H1 (cell line): ENCODE data around the gene CNPY3.

Source experiments
- CEBPB ChIP-seq: IDR thresholded peaks from 2 replicates; pipeline ENCODE4 v1.6.1; 2012; ENCODE audit warnings: low read depth, low read length
- EGR1 ChIP-seq: IDR thresholded peaks from 2 replicates; pipeline ENCODE4 v1.6.1; 2011; ENCODE audit warnings: low read depth, low read length, borderline replicate concordance
- EZH2 ChIP-seq: fragments of 200-600 bp; sonication (generic); IDR thresholded peaks from 2 replicates; pipeline ENCODE4 v1.7.1; 2012; ENCODE audit warnings: low read depth, mild to moderate bottlenecking, moderate library complexity, low read length, inconsistent platforms; ENCODE audit not compliant: severe bottlenecking
- JUND ChIP-seq: IDR thresholded peaks from 2 replicates; pipeline ENCODE4 v1.6.1; 2011; ENCODE audit warnings: mild to moderate bottlenecking, improper control_type of control experiment, low read length
- POLR2A ChIP-seq, 2 experiments: IDR thresholded peaks; 1 replicate in 1 of 2; 2 replicates in 1 of 2; pipeline ENCODE4 v1.6.1; 2011; ENCODE audit warnings: low read depth in 2 of 2, low read length in 2 of 2, mild to moderate bottlenecking in 2 of 2; ENCODE audit errors: control extremely low read depth in 1 of 2
- RFX5 ChIP-seq: IDR thresholded peaks from 2 replicates; pipeline ENCODE4 v1.6.1; 2011; ENCODE audit warnings: low read depth, low read length, improper control_type of control experiment, borderline replicate concordance
- RNF2 ChIP-seq: fragments of 200-900, 300-1000 bp; sonication (generic); IDR thresholded peaks from 2 replicates; pipeline ENCODE4 v1.7.1; 2016; ENCODE audit warnings: borderline replicate concordance, low read depth, mild to moderate bottlenecking, antibody characterized with exemption, low read length; ENCODE audit not compliant: poor library complexity, severe bottlenecking; ENCODE audit errors: missing control alignments
- RXRA ChIP-seq: IDR thresholded peaks from 2 replicates; pipeline ENCODE4 v1.6.1; 2011; ENCODE audit warnings: low read depth, mild to moderate bottlenecking, low read length, moderate library complexity; ENCODE audit not compliant: insufficient read depth
- SIN3A ChIP-seq, 2 experiments: IDR thresholded peaks in 1 of 2; conservative IDR thresholded peaks in 1 of 2; 2 replicates each; pipeline ENCODE4 v1.6.1; 2011 to 2012; ENCODE audit warnings: low read length in 2 of 2, improper control_type of control experiment in 1 of 2, low read depth in 1 of 2, mild to moderate bottlenecking in 1 of 2
- SP2 ChIP-seq: IDR thresholded peaks from 2 replicates; pipeline ENCODE4 v1.6.1; 2012; ENCODE audit warnings: mild to moderate bottlenecking, low read length, inconsistent platforms
- TF ChIP-seq, protein P1 (sequence below), 3 experiments: IDR thresholded peaks; 1 replicate in 2 of 3; 2 replicates in 1 of 3; pipeline versions ENCODE4 v1.5.1 to v1.6.1; 2011; ENCODE audit warnings: low read length in 3 of 3, mild to moderate bottlenecking in 3 of 3, inconsistent platforms in 2 of 3, low read depth in 1 of 3, moderate library complexity in 1 of 3; ENCODE audit not compliant: insufficient read depth in 1 of 3; ENCODE audit errors: control extremely low read depth in 1 of 3
- TF ChIP-seq, protein P2 (sequence below): IDR thresholded peaks from 2 replicates; pipeline ENCODE4 v1.6.1; 2011; ENCODE audit warnings: low read length, improper control_type of control experiment
- TF ChIP-seq, protein P3 (sequence below): IDR thresholded peaks from 2 replicates; pipeline ENCODE4 v1.6.1; 2012; ENCODE audit warnings: inconsistent platforms
- TF ChIP-seq, protein P4 (sequence below): IDR thresholded peaks from 2 replicates; pipeline ENCODE4 v1.6.1; 2011; ENCODE audit warnings: low read depth, mild to moderate bottlenecking, low read length; ENCODE audit not compliant: insufficient read depth

DNA sequence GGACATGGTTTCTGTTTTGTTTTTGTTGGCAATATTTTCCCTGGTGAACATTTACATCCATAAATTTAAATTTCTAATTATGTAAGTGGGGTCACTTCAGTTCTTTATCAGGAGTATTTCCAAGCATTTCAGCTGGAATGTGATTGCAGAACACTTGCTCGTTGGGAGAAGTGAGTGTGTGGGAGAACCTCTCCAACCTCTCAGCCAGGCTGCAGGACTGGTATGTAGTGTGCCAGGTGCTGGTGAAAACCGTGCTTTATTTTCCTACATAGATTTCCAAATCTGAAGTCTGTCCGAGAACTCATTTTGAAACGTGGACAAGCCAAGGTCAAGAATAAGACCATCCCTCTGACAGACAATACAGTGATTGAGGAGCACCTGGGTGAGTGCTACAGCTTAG, 43.6 kb upstream of the CNPY3 start:
- TF ChIP-seq, protein P1, sequence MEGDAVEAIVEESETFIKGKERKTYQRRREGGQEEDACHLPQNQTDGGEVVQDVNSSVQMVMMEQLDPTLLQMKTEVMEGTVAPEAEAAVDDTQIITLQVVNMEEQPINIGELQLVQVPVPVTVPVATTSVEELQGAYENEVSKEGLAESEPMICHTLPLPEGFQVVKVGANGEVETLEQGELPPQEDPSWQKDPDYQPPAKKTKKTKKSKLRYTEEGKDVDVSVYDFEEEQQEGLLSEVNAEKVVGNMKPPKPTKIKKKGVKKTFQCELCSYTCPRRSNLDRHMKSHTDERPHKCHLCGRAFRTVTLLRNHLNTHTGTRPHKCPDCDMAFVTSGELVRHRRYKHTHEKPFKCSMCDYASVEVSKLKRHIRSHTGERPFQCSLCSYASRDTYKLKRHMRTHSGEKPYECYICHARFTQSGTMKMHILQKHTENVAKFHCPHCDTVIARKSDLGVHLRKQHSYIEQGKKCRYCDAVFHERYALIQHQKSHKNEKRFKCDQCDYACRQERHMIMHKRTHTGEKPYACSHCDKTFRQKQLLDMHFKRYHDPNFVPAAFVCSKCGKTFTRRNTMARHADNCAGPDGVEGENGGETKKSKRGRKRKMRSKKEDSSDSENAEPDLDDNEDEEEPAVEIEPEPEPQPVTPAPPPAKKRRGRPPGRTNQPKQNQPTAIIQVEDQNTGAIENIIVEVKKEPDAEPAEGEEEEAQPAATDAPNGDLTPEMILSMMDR (IDR thresholded peaks at IDR 0.05; ENCODE audit: control extremely low read depth in 1 of 3, insufficient read depth in 1 of 3, low read depth in 1 of 3, low read length in 3 of 3) = no peak
- TF ChIP-seq JUND (no peak), SP2 (no peak), CEBPB (no peak), RNF2 (no peak), EGR1 (no peak), RXRA (no peak), SIN3A (conservative IDR thresholded peaks at IDR 0.05 in 1 of 2, IDR thresholded peaks at IDR 0.05 in 1 of 2; ENCODE audit: low read depth in 1 of 2, low read length in 2 of 2) (no peak), POLR2A (IDR thresholded peaks at IDR 0.05; ENCODE audit: control extremely low read depth in 1 of 2, low read depth in 2 of 2, low read length in 2 of 2) (no peak), RFX5 (no peak), EZH2 (no peak)
- TF ChIP-seq, protein P2, sequence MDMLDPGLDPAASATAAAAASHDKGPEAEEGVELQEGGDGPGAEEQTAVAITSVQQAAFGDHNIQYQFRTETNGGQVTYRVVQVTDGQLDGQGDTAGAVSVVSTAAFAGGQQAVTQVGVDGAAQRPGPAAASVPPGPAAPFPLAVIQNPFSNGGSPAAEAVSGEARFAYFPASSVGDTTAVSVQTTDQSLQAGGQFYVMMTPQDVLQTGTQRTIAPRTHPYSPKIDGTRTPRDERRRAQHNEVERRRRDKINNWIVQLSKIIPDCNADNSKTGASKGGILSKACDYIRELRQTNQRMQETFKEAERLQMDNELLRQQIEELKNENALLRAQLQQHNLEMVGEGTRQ = no peak
- TF ChIP-seq, protein P3, sequence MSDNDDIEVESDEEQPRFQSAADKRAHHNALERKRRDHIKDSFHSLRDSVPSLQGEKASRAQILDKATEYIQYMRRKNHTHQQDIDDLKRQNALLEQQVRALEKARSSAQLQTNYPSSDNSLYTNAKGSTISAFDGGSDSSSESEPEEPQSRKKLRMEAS = no peak
- TF ChIP-seq, protein P4, sequence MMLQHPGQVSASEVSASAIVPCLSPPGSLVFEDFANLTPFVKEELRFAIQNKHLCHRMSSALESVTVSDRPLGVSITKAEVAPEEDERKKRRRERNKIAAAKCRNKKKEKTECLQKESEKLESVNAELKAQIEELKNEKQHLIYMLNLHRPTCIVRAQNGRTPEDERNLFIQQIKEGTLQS = no peak
